Fibroblast of lung (primary cell): ENCODE results near the gene MS4A14. TPM values are rescaled to one million over a fixed set of nuclear protein-coding genes. Genes with fewer than 3 reads are reported as not detected.
A peak's percentile ranks its signal among the peaks of the same experiment; 100 is the strongest.
"Not testable (repeated sequence)": the region's sequence is repeated elsewhere in the genome, so short reads cannot be mapped to it uniquely, and the experiment has no call there.

Experiments used
- DNase-seq, 2 donors: peaks; one replicate each; pipeline versions ENCODE4 v3.0.0 to v3.0.0-alpha.2; 2010; ENCODE audit warnings: low read depth in 2 of 2
- H2AFZ ChIP-seq: 2 replicates; pipeline ENCODE4 v1.5.1; 2012; ENCODE audit warnings: low read length, control low read depth, inconsistent platforms
- H3K27ac ChIP-seq: 2 replicates; pipeline ENCODE4 v1.5.1; 2011; ENCODE audit warnings: low read length, control low read depth; ENCODE audit not compliant: insufficient read depth
- H3K27me3 ChIP-seq: 2 replicates; pipeline ENCODE4 v1.5.1; 2011; ENCODE audit warnings: mild to moderate bottlenecking, low read length; ENCODE audit not compliant: control insufficient read depth, insufficient read depth
- H3K36me3 ChIP-seq: 2 replicates; pipeline ENCODE4 v1.5.1; 2011; ENCODE audit warnings: low read length; ENCODE audit not compliant: control insufficient read depth, insufficient read depth
- H3K4me1 ChIP-seq: 2 replicates; pipeline ENCODE4 v1.5.1; 2011; ENCODE audit warnings: low read length; ENCODE audit not compliant: control insufficient read depth, insufficient read depth; ENCODE audit errors: extremely low read depth
- H3K4me2 ChIP-seq: 2 replicates; pipeline ENCODE4 v1.5.1; 2011; ENCODE audit warnings: low read length, control low read depth; ENCODE audit not compliant: insufficient read depth; ENCODE audit errors: extremely low read depth
- H3K4me3 ChIP-seq, 4 experiments: fragments of 200-600 bp in 1 of 4; sonication (generic) in 1 of 4; replicated peaks in 1 of 4; 2 replicates each; pipeline ENCODE4 v1.5.1; 2011 to 2016; ENCODE audit warnings: low read length in 4 of 4, low read depth in 3 of 4, mild to moderate bottlenecking in 3 of 4, control low read depth in 2 of 4, inconsistent platforms in 1 of 4, mixed read lengths in 1 of 4; ENCODE audit not compliant: insufficient read depth in 1 of 4; ENCODE audit errors: control extremely low read depth in 1 of 4
- H3K79me2 ChIP-seq: 2 replicates; pipeline ENCODE4 v1.5.1; 2012; ENCODE audit warnings: mild to moderate bottlenecking, low read length, inconsistent platforms; ENCODE audit not compliant: control insufficient read depth, insufficient read depth
- H3K9ac ChIP-seq: 2 replicates; pipeline ENCODE4 v1.5.1; 2011; ENCODE audit warnings: mild to moderate bottlenecking, low read length, control low read depth; ENCODE audit not compliant: insufficient read depth
- H3K9me3 ChIP-seq: 2 replicates; pipeline ENCODE4 v1.5.1; 2012; ENCODE audit warnings: low read depth, low read length; ENCODE audit not compliant: control insufficient read depth, insufficient read depth
- H4K20me1 ChIP-seq: 2 replicates; pipeline ENCODE4 v1.5.1; 2011; ENCODE audit warnings: low read length; ENCODE audit not compliant: control insufficient read depth, insufficient read depth; ENCODE audit errors: extremely low read depth
- CTCF ChIP-seq, 2 donors: IDR thresholded peaks in 1 of 2; conservative IDR thresholded peaks in 1 of 2; 1 replicate in 1 of 2; 2 replicates in 1 of 2; pipeline ENCODE4 v1.5.1; 2011 to 2012; ENCODE audit warnings: low read length in 2 of 2, control low read depth in 1 of 2, inconsistent platforms in 1 of 2, low read depth in 1 of 2, mild to moderate bottlenecking in 1 of 2
- EZH2 ChIP-seq: IDR thresholded peaks from 2 replicates; pipeline ENCODE4 v1.5.1; 2012; ENCODE audit warnings: low read length, control low read depth, mild to moderate bottlenecking; ENCODE audit errors: missing control alignments
- polyA plus RNA-seq, 2 donors: library from polyadenylated mRNA; depleted of rRNA in 1 of 2; stranded (reverse) in 1 of 2; unstranded in 1 of 2; fragments of >200 nt; gene quantifications; 2 replicates each; pipeline ENCODE4 v1.2.1, GENCODE V29; 2011 to 2012; ENCODE audit warnings: missing spikeins in 1 of 2
- total RNA-seq: library from RNA; depleted of rRNA; stranded (reverse); fragments of >200 nt; gene quantifications from 2 replicates; pipeline ENCODE4 v1.2.1, GENCODE V29; 2014

Gene MS4A14
- total and polyA plus RNA-seq, 2 donors (not counting 1 experiment from before 2014, with no cell fraction given), result not detected

DNA sequence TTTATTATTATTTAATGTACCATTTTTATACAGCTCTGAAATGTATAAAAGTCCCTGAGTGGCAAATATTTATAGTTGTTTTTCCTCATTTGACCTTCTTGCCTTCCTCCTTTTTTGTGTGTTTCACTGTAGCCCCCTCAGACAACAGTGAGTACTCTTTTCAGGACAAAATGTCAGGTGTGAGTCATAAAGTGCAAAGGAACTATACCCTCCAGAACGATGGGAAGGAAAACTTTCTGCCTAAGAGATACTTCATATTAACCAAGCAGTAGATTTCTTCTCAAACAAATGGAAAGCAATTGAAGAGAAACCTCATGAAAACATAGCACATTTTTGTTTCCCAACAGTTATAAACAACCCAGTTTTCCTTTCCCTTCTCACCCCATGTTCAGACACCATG, 34.0 kb upstream of the MS4A14 start:
- TF ChIP-seq EZH2 (no peak), CTCF (conservative IDR thresholded peaks at IDR 0.05 in 1 of 2, IDR thresholded peaks at IDR 0.05 in 1 of 2; ENCODE audit: low read depth in 1 of 2, low read length in 2 of 2) (no peak)
- Histone ChIP-seq H2AFZ (no peak overlapping the region), H3K79me2 (no peaks in the 10 kb centered on the region), H3K4me2 (no peak overlapping the region), H3K27me3 (no peaks in the 10 kb centered on the region), H3K4me1 (no peaks in the 10 kb centered on the region), H4K20me1 (no peaks in the 10 kb centered on the region), H3K9ac (no peak overlapping the region), H3K36me3 (no peaks in the 10 kb centered on the region), H3K9me3 (no peaks in the 10 kb centered on the region), H3K27ac (no peak overlapping the region), H3K4me3 (no peak overlapping the region)
- no peak for DNase-seq

DNA sequence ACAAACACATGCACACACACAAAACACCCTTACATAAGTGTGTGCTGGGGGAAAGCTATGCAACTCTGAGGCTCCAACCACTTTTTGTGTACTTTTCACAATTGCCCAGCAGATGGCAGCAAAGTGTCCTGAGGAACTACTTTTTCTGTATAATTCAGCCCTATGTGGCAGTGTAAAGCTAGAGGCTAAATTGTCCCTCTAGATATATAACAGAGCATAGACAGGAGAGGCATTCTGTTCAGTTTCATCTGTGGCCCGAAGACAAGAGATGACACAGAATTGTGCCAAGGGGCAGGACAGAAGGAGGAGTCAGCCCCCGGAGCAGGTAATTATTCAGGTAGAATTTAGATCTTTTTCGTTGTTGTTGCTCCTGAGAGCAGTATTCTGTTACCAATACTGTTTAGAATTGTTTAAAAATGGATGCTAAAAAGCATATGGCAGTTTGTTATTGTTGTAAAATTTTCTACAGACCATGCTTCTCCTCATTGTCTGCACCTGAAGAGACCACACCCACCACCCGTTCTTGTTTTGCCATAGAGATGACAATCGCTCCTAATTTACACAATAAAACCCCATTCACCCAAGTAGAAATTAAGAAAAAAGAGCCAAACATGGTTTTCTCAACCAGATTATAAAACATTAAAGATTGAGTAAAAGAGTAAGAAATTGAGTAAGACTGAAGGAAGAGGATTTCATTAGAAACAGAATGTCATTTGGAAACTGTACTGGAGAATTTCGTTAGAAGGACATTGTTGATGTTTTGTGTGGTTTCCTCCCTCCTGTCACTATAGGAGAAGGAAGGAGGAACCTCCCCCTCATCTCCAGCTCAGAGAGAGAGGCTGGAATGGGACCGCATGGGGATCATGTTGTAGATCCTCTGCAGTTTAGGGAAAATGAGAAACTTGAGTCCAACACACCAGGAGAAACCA, 32.5 kb upstream of the MS4A14 start:
- H3K9me3 ChIP-seq, result no peaks in the 10 kb centered on the region
- peak; percentile 13 to 40 for DNase-seq
- H2AFZ ChIP-seq, result no peak overlapping the region
- no peaks in the 10 kb centered on the region for H3K27me3 ChIP-seq
- no peaks in the 10 kb centered on the region for H3K36me3 ChIP-seq
- no peak for TF ChIP-seq EZH2
- peak; percentile 61 to 70 for TF ChIP-seq CTCF (conservative IDR thresholded peaks at IDR 0.05 in 1 of 2, IDR thresholded peaks at IDR 0.05 in 1 of 2; ENCODE audit: low read depth in 1 of 2, low read length in 2 of 2)
- H3K79me2 ChIP-seq, result no peaks in the 10 kb centered on the region
- H3K27ac ChIP-seq, result no peak overlapping the region
- H4K20me1 ChIP-seq, result no peaks in the 10 kb centered on the region
- no peak overlapping the region for H3K4me2 ChIP-seq
- no peak overlapping the region for H3K4me3 ChIP-seq
- no peak overlapping the region for H3K9ac ChIP-seq
- H3K4me1 ChIP-seq, result no peaks in the 10 kb centered on the region

DNA sequence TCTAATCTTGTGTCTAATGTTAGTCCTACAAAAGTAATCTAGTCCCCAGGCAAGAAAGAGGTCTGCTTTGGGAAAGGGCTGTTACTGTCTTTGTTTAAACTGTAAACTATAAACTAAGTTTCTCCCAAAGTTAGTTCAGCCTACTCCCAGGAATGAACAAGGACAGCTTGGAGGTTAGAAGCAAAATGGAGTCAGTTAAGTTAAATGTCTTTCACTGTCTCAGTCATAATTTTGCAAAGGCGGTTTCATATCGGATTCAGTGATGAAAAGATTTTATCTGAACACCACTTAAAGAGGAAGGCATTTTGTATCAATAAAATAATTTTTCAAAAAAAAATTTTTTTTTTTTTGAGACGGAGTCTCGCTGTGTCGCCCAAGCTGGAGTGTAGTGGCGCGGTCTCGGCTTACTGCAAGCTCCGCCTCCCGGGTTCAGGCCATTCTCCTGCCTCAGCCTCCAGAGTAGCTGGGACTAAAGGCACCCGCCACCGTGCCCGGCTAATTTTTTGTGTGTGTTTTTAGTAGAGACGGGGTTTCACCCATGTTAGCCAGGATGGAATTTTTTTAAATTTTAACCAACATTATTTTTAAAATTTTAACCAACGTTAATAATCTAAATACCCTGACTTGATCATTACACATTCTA, 29.9 kb upstream of the MS4A14 start:
- H2AFZ ChIP-seq, H3K79me2 ChIP-seq, H3K36me3 ChIP-seq, H3K9ac ChIP-seq, DNase-seq, H3K4me2 ChIP-seq, H3K9me3 ChIP-seq, H3K27ac ChIP-seq, H3K27me3 ChIP-seq, H3K4me3 ChIP-seq, H3K4me1 ChIP-seq, H4K20me1 ChIP-seq: not testable (repeated sequence)
